Neutrophil (primary cell): ENCODE data around the gene ZSWIM7.

ENCODE experiments used
- H3K27ac ChIP-seq: fragments of 200-600 bp; sonication (generic); 2 replicates; pipeline ENCODE4 v1.5.1; 2016; ENCODE audit warnings: mild to moderate bottlenecking, moderate library complexity
- H3K27me3 ChIP-seq: fragments of 200-600 bp; sonication (generic); 2 replicates; pipeline ENCODE4 v1.6.0; 2016; ENCODE audit warnings: mild to moderate bottlenecking
- H3K36me3 ChIP-seq: fragments of 200-600 bp; sonication (generic); 2 replicates; pipeline ENCODE4 v1.5.1; 2017
- H3K4me1 ChIP-seq, 2 experiments: fragments of 200-600 bp in 1 of 2; sonication (generic) in 1 of 2; 1 replicate in 1 of 2; 2 replicates in 1 of 2; pipeline versions ENCODE4 v1.5.1 to v1.6.1; 2013 to 2016; ENCODE audit warnings: low read depth in 1 of 2, low read length in 1 of 2, mild to moderate bottlenecking in 1 of 2, moderate library complexity in 1 of 2; ENCODE audit not compliant: control insufficient read depth in 1 of 2, insufficient read depth in 1 of 2
- H3K4me3 ChIP-seq, 2 experiments: fragments of 200-600 bp in 1 of 2; sonication (generic) in 1 of 2; 1 replicate in 1 of 2; 2 replicates in 1 of 2; pipeline ENCODE4 v1.5.1; 2013 to 2016; ENCODE audit warnings: low read depth in 1 of 2, low read length in 1 of 2, mild to moderate bottlenecking in 1 of 2, moderate library complexity in 1 of 2
- H3K9me3 ChIP-seq: fragments of 200-600 bp; sonication (generic); 2 replicates; pipeline ENCODE4 v1.5.1; 2016
- CTCF ChIP-seq: fragments of 200-600 bp; sonication (generic); IDR thresholded peaks from 2 replicates; pipeline ENCODE4 v1.5.1; 2016; ENCODE audit warnings: antibody characterized with exemption

Gene ZSWIM7

GRCh38 chr17:15970500-15970899, 29.0 kb downstream of the ZSWIM7 start:
- H3K4me1 ChIP-seq, result peaks cover 17 to 18% of the 10 kb centered on the region in 2 experiments
- H3K27me3 ChIP-seq, result no peaks in the 10 kb centered on the region
- H3K36me3 ChIP-seq, result peaks cover 12% of the 10 kb centered on the region
- TF ChIP-seq CTCF, result no peak
- no peak overlapping the region for H3K27ac ChIP-seq
- no peaks in the 10 kb centered on the region for H3K9me3 ChIP-seq
- no peak overlapping the region for H3K4me3 ChIP-seq

- H3K36me3 ChIP-seq, result peaks cover 2% of the 10 kb centered on the region
- no peaks in the 10 kb centered on the region for H3K9me3 ChIP-seq
- no peak for TF ChIP-seq CTCF
- peaks cover 17 to 18% of the 10 kb centered on the region in 2 experiments for H3K4me1 ChIP-seq
- no peaks in the 10 kb centered on the region for H3K27me3 ChIP-seq
- H3K27ac ChIP-seq, result no peak overlapping the region
- H3K4me3 ChIP-seq, result no peak overlapping the region
These were observed 30.0 kb downstream of the ZSWIM7 start for GRCh38 chr17:15969463-15969862.

- TF ChIP-seq CTCF, result no peak
- Histone ChIP-seq H3K27ac (no peak overlapping the region), H3K27me3 (no peaks in the 10 kb centered on the region), H3K4me3 (no peak overlapping the region), H3K9me3 (no peaks in the 10 kb centered on the region), H3K4me1 (peaks cover 17 to 18% of the 10 kb centered on the region in 2 experiments), H3K36me3 (no peaks in the 10 kb centered on the region)
These were observed 31.7 kb downstream of the ZSWIM7 start for GRCh38 chr17:15967706-15968399.

GRCh38 chr17:15966879-15967248, 32.6 kb downstream of the ZSWIM7 start:
- TF ChIP-seq CTCF, result no peak
- H3K27me3 ChIP-seq, result no peaks in the 10 kb centered on the region
- H3K27ac ChIP-seq, result peak overlapping the region; percentile 49
- H3K4me3 ChIP-seq, result peak overlapping the region; percentile 25 to 32
- peaks cover 17 to 18% of the 10 kb centered on the region in 2 experiments for H3K4me1 ChIP-seq
- no peaks in the 10 kb centered on the region for H3K36me3 ChIP-seq
- no peaks in the 10 kb centered on the region for H3K9me3 ChIP-seq

GRCh38 chr17:15966183-15966878, 33.2 kb downstream of the ZSWIM7 start:
- Histone ChIP-seq H3K27me3 (no peaks in the 10 kb centered on the region), H3K36me3 (no peaks in the 10 kb centered on the region), H3K4me3 (peak overlapping the region; percentile 25 to 32), H3K27ac (peak overlapping the region; percentile 49), H3K9me3 (no peaks in the 10 kb centered on the region), H3K4me1 (peaks cover 17 to 18% of the 10 kb centered on the region in 2 experiments)
- TF ChIP-seq CTCF, result no peak
